ENCODE measurements around the gene SORL1.
"Not testable (repeated sequence)": the region's sequence is repeated elsewhere in the genome, so short reads cannot be mapped to it uniquely, and the experiment has no call there.

The SORL1 gene

DNA sequence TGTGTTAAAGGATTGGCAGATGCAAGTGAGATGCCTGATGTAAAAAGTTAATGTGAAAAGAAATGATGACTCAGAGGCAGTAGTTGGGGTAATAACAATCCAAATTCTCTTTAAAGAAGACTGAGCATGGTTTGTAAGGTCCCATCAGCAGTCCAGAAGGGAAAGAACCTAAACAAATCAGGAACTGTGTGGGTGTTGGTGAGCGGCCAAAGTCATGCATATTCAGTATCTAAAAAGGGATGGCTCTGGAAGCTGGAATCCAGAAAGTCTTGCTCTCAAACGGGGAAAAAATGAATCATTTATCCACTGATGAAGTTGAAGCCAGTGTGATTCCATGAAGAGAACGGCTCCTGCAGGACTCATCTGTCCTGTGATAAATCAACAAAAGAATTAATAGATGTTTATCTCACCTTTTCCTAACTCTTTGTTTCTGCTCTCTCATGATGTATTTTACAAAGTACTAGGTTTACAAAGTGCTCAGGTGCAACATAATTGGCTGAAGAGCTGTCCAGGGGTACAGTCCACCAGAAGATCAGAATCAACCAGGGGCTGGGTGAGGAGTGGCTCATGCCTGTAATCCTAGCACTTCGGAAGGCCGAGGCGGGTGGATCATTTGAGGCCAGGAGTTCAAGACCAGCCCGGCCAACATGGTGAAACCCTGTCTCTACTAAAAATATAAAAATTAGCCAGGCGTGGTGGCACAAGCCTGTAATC lies 21.1 kb downstream of the SORL1 start:
- DNase-seq (ENCODE audit: low read depth in 1 of 2, low spot score in 1 of 2), result no peak

DNA sequence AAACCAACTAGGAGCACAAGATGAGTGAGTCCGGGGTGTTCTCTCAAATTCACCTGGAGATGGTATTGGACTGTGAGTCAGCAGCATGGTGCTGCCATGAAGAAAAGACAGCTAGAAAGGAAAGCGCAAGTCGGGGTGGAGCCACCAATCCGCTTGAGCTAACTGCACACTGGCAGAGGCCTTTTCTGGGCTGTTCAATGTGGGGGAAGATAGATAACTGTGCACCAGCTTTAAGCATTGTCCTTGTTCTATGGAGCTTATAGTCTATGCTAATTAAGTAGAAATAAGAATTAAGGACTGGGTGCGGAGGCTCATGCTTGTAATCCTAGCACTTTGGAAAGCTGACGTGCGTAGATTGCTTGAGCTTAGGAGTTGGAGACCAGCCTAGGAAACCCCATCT lies 22.6 kb downstream of the SORL1 start:
- DNase-seq (ENCODE audit: low read depth in 1 of 2, low spot score in 1 of 2), result no peak

DNA sequence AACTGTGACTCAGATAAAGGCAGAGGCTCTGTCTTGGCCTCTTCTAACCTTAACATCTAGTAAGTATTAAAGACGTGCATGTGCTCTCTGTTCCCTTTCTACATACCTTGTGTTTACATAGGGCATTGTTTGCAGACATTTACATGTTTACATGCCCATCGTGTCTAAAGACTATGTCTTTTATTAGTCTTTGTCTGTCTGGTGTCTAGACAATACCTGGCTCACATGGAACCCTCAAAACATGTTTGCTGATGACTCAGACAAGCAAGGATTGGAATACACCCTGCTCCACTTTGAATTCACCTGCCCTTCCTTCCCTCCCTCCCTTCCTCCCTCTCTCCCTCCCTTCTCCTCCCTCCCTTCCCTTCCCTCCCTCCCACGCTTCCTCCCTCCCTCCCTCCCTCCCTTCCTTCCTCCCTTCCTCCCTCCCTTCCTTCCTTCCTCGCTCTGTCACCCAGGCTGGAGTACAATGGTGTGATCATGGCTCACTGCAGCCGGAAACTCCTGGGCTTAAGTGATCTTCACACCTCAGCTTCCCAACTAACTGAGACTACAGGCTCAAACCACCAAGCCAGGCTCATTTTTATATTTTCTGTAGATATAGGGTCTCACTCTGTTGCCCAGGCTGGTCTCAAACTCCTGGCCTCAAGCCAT lies 24.4 kb downstream of the SORL1 start:
- no peak for DNase-seq (ENCODE audit: low read depth in 1 of 2, low spot score in 1 of 2)

DNA sequence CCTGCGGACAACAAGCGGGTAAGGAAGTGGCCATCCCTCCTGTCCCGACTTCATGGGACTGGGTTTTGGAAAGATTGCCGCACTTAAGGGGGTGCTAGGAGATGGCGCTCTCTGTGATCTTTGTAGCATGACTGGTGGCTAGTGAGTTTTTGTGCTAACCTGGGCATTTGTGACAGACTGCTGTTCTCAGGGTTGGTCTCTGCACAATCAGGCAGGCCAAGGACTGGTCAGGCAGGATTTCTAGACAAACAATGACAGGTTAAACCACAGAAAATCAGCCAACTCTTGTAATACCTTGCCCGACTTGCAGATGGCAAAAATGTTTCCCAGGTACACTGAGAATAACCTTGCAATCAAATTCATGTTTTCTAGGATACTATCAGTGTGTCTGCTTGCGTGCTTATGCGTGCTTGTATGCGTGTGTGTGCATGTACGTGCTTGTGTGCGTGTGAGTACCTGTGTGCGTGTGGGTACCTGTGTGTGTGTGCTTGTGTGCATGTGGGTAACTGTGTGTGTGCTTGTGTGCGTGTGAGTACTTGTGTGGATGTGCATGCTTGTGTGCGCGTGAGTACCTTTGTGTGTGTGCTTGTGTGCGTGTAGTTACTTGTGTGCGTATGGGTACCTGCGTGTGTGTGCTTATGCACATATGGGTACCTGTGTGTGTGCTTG lies 26.2 kb downstream of the SORL1 start:
- no peak for DNase-seq (ENCODE audit: low read depth in 1 of 2, low spot score in 1 of 2)

DNA sequence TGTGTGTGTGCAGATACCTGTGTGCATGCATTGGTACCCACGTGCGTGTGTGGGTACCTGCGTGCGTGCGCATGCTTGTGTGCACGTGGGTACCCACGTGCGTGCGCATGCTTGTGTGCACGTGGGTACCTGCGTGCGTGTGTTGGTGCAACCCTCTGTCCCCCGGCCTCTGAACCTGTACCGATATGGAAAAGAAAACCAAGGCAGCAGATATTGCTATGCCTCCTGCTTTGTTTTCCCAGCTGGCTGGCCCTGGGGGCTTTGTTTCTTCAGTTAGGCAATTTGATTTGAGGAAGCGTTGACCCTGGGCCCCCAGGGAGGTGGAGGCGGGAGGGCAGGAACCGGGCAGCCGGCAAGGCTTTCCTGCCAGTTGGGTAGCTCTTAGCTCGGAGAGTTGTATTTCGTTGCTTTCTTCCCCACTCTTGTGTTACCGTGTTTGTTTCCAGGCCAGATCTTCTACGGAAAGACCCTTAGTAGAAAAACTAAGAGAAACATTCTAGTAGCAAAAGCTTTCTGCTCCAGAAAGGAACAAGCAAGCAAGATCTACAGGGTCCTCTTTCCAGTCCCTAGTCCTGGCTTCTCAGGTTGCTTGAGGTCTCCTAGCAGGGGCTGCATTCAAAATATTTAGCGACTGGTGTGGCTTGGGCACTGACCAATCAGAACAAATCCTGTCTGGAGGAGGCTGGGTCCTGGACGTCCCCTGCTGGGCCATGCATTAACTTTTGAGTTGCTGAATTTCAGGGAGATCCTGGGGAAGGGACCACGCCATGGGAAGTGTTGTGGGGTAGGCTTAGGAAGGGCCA lies 27.0 kb downstream of the SORL1 start:
- no peak for DNase-seq (ENCODE audit: low read depth in 1 of 2, low spot score in 1 of 2)

DNA sequence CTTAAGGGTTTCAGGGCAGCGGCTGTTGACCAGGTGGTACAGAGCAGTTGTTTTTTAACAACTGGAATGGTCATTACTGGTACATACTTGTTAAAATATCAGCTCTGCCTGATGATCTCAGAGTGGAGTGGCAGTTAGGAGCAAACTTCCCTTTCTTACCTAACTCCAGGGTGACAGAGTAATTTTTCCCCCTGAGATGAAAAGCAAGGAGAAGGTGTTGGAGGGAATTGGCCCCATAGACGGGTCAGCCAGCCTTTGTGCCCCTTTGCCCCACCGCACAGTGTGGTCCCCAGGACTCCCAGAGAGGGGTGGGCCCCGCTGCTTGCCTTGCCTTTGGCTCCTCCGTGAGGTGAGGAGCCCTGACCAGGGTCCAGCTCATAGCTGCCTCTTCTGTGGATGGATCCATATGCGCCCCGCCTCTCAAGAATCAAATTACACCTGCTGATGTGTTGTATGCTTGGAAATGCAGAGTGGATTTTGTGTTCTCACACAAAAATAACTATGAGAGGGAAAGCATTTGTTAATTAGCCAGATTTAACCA lies 27.7 kb downstream of the SORL1 start:
- DNase-seq (ENCODE audit: low read depth in 1 of 2, low spot score in 1 of 2), result no peak

DNA sequence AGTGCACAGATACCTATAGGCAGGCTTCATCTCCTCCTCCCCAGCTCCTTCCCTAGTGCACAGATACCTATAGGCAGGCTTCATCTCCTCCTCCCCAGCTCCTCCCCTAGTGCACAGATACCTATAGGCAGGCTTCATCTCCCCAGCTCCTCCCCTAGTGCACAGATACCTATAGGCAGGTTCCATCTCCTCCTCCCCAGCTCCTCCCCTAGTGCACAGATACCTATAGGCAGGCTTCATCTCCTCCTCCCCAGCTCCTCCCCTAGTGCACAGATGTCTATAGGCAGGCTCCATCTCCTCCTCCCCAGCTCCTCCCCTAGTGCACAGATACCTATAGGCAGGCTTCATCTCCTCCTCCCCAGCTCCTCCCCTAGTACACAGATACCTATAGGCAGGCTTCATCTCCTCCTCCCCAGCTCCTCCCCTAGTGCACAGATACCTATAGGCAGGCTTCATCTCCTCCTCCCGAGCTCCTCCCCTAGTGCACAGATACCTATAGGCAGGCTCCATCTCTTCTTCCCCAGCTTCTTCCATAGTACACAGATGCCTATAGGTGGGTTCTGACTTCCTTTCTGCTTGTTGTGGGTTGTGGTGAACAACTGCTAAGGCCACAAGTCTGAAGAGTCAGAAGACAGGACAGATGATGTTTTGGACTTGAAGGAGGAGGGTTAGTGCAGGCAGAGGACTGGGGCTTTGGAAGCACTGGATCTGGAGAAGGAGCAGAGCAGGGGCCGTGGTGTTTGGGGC lies 29.5 kb downstream of the SORL1 start:
- DNase-seq (ENCODE audit: low read depth in 1 of 2, low spot score in 1 of 2), result not testable (repeated sequence)

GRCh38 chr11:121482231-121483129 lies 30.4 kb downstream of the SORL1 start:
- peak in 1 of 2 donors; percentile 21 for DNase-seq (ENCODE audit: low read depth in 1 of 2, low spot score in 1 of 2)

- no peak for DNase-seq (ENCODE audit: low read depth in 1 of 2, low spot score in 1 of 2)
These were observed 31.8 kb downstream of the SORL1 start for GRCh38 chr11:121483805-121484480.

GRCh38 chr11:121485216-121485615 lies 33.1 kb downstream of the SORL1 start:
- no peak for DNase-seq (ENCODE audit: low read depth in 1 of 2, low spot score in 1 of 2)

DNA sequence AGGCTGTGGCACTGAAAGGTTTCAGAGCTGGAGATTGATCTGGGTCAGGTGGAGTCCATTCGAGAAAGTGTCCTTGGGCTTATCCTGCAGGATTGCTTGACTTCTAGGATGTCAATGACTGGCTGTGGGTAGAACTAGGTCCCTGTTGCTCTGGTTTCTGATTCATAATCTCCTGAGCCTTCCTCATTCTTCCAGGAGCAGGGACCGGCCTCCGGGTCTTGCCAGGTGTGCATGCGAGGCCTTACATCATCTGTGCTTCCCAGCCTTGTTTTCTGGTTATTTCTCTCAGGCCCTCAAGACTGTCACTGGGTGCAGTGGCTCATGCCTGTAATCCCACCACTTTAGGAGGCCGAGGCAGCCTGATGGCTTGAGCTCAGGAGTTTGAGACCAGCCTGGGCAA lies 33.9 kb downstream of the SORL1 start:
- no peak for DNase-seq (ENCODE audit: low read depth in 1 of 2, low spot score in 1 of 2)

- DNase-seq (ENCODE audit: low read depth in 1 of 2, low spot score in 1 of 2), result no peak
These were observed 35.1 kb downstream of the SORL1 start for GRCh38 chr11:121487191-121487590.

- no peak for DNase-seq (ENCODE audit: low read depth in 1 of 2, low spot score in 1 of 2)
These were observed 36.1 kb downstream of the SORL1 start for GRCh38 chr11:121488170-121488569.

DNA sequence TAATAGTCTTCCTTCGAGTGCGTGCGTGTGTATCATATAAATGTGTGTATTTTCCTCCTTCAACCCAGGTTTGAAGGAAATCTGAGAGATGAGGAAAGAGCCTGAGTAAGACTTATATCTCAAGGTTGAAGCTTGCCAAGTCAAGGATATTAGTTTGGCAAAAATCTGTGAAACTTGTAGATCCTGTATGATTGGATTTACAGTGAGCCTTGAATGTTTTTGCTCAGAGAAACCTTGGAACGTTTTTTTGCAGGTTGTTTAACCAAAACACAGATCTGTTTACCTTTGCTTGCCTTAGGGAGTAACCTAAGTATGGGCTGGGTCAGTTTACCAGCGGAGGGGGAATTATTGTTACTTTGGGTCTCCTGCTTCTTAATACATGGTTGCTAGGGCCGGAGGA lies 36.5 kb downstream of the SORL1 start:
- DNase-seq (ENCODE audit: low read depth in 1 of 2, low spot score in 1 of 2), result no peak

DNA sequence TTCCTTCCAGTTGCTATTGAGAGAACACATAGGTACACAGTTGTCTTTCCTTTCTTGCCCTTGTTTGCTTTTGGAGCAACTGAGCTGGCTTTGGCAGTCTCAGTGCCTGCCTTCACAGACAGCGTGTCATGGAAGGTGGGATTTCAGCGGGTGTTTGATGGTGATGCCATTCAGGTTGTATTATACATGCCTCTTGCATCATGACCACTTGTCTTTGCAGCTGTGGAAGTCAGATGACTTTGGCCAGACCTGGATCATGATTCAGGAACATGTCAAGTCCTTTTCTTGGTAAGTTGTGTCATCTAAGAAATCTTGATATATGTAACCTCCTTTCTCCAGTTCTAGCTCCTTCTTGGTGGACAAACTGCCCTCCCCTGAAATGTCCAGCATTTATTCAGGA lies 37.7 kb downstream of the SORL1 start:
- no peak for DNase-seq (ENCODE audit: low read depth in 1 of 2, low spot score in 1 of 2)

- no peak for DNase-seq (ENCODE audit: low read depth in 1 of 2, low spot score in 1 of 2)
These were observed 42.4 kb downstream of the SORL1 start for GRCh38 chr11:121494355-121495099.

GRCh38 chr11:121497176-121497998 lies 45.3 kb downstream of the SORL1 start:
- no peak for DNase-seq (ENCODE audit: low read depth in 1 of 2, low spot score in 1 of 2)

Data from activated T-helper 1 cell treated with anti-CD3 and anti-CD28 coated beads, Interleukin-2, amount 50 U/mL, for 16 hours (primary cell).